ENCODE measurements around the gene COL21A1.

- TF ChIP-seq GATA2 (IDR thresholded peaks at IDR 0.05; ENCODE audit: low read depth, low read length), result no peak
- no peak for TF ChIP-seq GATA3 (IDR thresholded peaks at IDR 0.05; ENCODE audit: low read depth, low read length)
Observed at GRCh38 chr6:56172144-56172543, 75.2 kb downstream of the COL21A1 start.
